ENCODE measurements around the gene DCUN1D3. TPM values are rescaled to one million over a fixed set of nuclear protein-coding genes. Genes with fewer than 3 reads are reported as not detected.

Gene DCUN1D3
- total RNA-seq, 3 donors from 2014 or later, result 5.8 to 7.5 (median 7.3) TPM

DNA sequence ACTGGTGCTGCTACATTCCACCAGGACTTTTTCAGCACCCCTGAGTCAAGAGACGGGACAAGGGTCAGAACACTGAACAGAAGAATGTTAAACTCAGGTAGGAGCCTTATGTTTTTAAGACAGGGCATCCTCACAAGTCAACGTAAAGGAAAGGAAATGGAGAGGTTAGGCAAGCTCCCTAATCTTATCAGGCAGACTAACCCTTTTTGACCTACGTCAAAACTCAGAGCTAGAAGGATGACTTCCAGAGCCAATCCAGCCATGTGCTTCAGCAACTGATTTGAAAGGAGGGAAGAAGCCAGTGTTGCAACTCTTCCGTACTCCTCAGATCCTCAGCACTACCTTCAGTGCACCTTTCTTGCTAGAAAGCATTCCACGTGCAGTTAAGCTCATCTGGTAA is 47.0 kb downstream of the DCUN1D3 start:
- Mint-ChIP-seq H3K9me3 (no peaks in the 10 kb centered on the region), H3K27me3 (ENCODE audit: low read depth) (no peaks in the 10 kb centered on the region), H3K4me3 (no peak overlapping the region), H3K4me1 (ENCODE audit: low read depth) (peaks cover 3% of the 10 kb centered on the region), H3K36me3 (ENCODE audit: insufficient read depth) (peaks cover 3% of the 10 kb centered on the region)
- ATAC-seq (no peak), DNase-seq (no peak)

DNA sequence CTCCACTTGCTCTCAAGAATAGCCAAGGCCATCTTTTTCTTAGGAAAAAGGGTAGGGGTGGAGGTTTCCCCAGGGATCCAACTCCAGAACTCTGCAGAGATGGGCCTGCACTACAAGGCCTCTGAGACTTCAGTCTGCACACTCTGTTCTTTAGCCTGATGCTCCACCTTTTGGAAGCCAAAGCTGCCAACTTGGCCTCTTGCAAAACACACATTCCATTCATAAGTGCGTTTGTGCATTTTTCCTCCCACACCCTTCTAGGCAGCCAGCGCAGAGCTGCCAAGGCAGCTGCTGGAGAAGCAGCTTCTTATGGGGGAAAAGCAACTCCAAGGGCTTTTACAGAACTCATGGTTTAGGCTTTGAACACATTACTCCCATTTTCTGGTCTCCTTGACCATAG is 48.6 kb downstream of the DCUN1D3 start:
- DNase-seq (no peak), ATAC-seq (no peak)
- Mint-ChIP-seq H3K9me3 (no peaks in the 10 kb centered on the region), H3K36me3 (ENCODE audit: insufficient read depth) (peaks cover 3% of the 10 kb centered on the region), H3K4me1 (ENCODE audit: low read depth) (peaks cover 3% of the 10 kb centered on the region), H3K4me3 (no peak overlapping the region), H3K27me3 (ENCODE audit: low read depth) (no peaks in the 10 kb centered on the region)

DNA sequence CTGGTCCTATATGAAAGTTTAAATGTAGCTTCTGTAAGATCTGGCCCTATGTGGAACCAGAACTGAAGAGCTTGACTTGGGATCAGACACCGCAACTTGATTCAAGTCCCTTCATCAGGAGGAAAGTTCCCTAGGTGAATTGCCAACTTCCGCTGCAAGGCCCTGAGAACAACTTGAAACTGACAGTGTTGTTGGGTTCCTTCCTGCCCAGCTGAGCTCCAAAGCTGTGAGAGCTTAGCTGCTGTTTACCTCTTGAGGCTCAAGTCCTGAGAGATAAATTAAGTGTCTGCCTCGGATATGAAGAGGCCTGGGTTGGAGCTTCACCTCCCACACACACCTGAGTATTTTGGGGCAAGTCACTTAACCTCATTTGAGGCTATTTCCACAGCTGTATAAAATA is 49.2 kb downstream of the DCUN1D3 start:
- no peak for ATAC-seq
- Mint-ChIP-seq H3K27me3 (ENCODE audit: low read depth) (no peaks in the 10 kb centered on the region), H3K4me3 (no peak overlapping the region), H3K36me3 (ENCODE audit: insufficient read depth) (peaks cover 3% of the 10 kb centered on the region), H3K4me1 (ENCODE audit: low read depth) (peaks cover 3% of the 10 kb centered on the region), H3K9me3 (no peaks in the 10 kb centered on the region)
- no peak for DNase-seq

DNA sequence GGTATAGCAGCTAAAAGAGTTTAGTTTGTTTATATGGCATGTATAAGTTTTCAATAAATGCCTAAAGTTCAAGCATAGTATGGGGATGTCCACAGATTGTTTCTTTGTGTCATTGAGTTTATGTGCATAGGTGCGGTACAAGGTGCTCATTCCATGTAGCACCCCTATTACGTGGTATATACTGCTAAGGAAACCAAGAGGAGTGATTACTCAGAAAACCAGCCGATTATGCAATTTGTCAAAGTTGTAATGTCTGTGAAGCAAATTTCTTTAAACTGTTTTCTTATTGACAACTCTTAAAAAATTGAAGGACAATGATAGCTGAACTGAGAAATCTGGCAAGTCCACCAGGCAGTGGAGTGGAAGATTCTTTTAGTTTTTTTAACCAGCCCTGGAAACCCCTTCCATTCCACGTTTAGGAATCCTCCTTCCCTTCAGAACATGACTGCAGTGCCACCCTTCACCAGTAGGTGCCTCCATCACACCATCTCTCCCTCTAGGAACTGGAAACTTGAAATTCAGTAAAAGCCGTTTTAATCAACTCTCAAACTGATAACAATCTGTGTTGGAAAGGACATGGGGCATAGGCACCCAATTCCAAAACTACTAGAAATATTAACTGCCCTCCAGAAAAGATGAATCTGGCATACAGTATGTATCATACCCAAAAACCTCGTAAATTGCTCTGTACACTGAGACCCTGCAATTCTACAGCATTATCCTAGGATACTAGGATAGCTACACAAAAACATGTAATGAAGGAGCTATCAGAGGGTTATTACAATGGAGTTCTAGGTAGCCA is 50.4 kb downstream of the DCUN1D3 start:
- no peaks in the 10 kb centered on the region for H3K9me3 Mint-ChIP-seq
- H3K4me1 Mint-ChIP-seq (ENCODE audit: low read depth), result peaks cover 11% of the 10 kb centered on the region
- no peaks in the 10 kb centered on the region for H3K27me3 Mint-ChIP-seq (ENCODE audit: low read depth)
- peak; percentile 69 for DNase-seq
- no peaks in the 10 kb centered on the region for H3K36me3 Mint-ChIP-seq (ENCODE audit: insufficient read depth)
- no peak for ATAC-seq
- no peak overlapping the region for H3K4me3 Mint-ChIP-seq

DNA sequence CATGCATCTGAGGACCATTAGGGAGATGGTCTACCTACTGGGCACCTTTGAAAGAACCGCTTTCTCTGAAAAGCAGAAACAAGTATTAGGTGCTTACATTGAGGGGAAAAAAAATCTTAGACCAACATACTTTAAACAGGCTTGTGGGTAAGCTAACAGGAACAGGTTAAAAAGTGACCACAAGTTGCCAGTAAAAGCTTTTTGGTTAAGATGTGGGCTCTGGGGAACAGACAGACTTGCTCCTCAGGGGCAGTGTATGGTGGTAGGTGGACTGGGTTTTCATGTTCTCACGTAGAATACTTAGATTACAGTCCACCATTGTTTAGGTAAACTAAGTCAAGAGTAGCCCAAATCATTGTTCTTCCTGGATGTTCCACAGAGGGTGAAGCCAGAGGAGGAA is 52.6 kb downstream of the DCUN1D3 start:
- H3K27me3 Mint-ChIP-seq (ENCODE audit: low read depth), result no peaks in the 10 kb centered on the region
- no peak for ATAC-seq
- H3K36me3 Mint-ChIP-seq (ENCODE audit: insufficient read depth), result no peaks in the 10 kb centered on the region
- H3K4me3 Mint-ChIP-seq, result no peak overlapping the region
- DNase-seq, result no peak
- H3K4me1 Mint-ChIP-seq (ENCODE audit: low read depth), result peaks cover 25% of the 10 kb centered on the region
- H3K9me3 Mint-ChIP-seq, result no peaks in the 10 kb centered on the region

DNA sequence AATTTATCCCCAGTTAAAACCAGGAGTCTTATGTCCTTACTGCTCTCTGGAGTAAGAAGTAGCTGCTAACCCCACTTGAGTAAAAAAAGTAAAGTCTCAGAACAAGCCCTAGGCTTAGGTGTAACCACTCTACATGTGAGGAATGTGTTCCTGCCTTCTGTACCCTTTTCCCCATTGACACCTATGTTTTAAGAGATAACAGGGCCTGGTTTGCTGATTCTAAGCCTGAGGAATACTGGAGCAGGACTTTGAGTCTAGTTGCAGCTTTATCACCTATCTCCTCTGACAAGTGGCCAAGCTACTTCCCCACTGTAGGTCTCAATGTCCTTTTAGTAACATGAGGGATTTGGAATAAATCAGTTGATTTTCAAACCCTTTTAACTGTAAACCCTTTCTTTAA is 53.6 kb downstream of the DCUN1D3 start:
- Mint-ChIP-seq H3K36me3 (ENCODE audit: insufficient read depth) (no peaks in the 10 kb centered on the region), H3K27me3 (ENCODE audit: low read depth) (no peaks in the 10 kb centered on the region), H3K4me1 (ENCODE audit: low read depth) (peaks cover 25% of the 10 kb centered on the region), H3K4me3 (no peak overlapping the region), H3K9me3 (no peaks in the 10 kb centered on the region)
- no peak for ATAC-seq
- DNase-seq, result no peak

DNA sequence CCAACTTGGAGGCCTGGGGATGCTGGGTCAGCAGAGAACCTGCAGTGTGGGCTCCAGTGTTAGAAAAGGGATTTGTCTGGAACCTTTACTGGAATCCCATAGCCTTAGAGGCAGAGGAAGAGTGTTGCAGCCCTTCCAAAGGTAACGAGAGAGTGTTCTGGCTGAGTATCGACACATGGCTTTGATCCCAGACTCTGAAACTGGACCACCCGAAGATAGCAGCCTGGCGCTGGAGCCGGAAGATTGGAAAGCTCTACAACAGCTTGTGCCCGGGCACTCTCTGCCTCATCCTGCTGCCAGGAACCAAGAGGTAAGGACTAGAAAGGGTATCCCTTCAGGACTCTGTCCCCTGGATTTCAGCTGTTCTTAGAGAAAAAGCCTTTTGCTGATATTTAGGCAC is 54.1 kb downstream of the DCUN1D3 start:
- Mint-ChIP-seq H3K9me3 (no peaks in the 10 kb centered on the region), H3K36me3 (ENCODE audit: insufficient read depth) (no peaks in the 10 kb centered on the region), H3K4me3 (no peak overlapping the region), H3K27me3 (ENCODE audit: low read depth) (no peaks in the 10 kb centered on the region), H3K4me1 (ENCODE audit: low read depth) (peaks cover 25% of the 10 kb centered on the region)
- DNase-seq, result no peak
- no peak for ATAC-seq

DNA sequence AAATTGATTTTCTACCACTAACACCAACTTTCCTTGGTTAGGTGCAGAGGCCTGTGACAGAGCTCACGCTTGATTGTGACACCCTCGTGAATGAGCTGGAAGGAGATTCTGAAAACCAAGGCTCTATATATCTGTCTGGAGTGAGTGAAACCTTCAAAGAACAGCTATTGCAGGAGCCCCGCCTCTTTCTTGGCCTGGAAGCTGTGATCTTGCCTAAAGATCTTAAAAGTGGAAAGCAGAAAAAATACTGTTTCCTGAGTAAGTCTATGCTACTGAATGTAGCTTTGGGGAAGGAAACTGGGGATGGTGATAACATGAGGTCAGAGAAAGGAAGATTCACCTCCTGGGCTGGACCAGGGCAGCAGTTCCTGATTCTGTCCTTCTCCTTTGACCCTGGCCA is 55.6 kb downstream of the DCUN1D3 start:
- Mint-ChIP-seq H3K9me3 (no peaks in the 10 kb centered on the region), H3K4me3 (no peak overlapping the region), H3K4me1 (ENCODE audit: low read depth) (peaks cover 22% of the 10 kb centered on the region), H3K27me3 (ENCODE audit: low read depth) (no peaks in the 10 kb centered on the region), H3K36me3 (ENCODE audit: insufficient read depth) (no peaks in the 10 kb centered on the region)
- ATAC-seq, result peak; percentile 54 to 66
- DNase-seq, result no peak

DNA sequence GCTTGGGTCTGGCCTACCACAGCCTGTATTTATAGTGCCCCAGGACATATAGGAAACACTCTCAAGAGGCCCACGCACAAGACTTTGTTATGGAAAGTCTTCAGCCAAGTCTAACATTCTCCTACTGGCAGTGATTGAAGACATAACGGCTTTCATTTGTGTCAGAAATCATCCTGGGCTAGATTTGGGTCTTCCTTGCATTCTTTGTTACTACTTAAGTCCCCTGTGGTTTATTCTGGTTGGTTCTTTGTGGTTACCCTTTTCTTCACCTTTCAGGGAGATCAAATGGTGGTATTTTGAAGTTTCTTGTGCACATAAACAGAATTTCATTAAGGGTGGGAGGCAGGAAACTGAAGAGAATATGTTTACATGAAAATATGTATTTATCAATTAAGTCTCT is 56.1 kb downstream of the DCUN1D3 start:
- no peak for DNase-seq
- peak; percentile 34 to 38 for ATAC-seq
- no peak overlapping the region for H3K4me3 Mint-ChIP-seq

DNA sequence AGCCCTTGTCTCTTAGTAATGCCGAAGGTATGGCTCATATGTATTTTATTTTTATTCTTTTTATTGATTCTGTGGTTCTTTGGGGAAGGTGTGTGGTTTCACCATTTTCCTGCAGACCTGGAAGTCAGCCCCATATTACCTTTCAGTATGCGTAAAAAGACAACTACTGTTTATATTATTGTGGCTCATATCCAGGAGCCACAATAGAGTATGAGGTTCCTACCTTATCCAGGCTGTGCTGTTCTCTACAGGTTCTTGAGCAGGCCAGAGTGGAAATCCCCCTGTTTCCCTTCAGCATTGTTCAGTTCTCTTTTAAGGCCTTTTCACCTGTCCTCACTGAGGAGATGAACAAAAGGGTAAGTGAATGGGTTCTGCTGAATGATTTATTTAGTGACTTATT is 60.7 kb downstream of the DCUN1D3 start:
- Mint-ChIP-seq H3K27me3 (ENCODE audit: low read depth) (no peaks in the 10 kb centered on the region), H3K4me1 (ENCODE audit: low read depth) (peaks cover 12% of the 10 kb centered on the region), H3K36me3 (ENCODE audit: insufficient read depth) (peaks cover 6% of the 10 kb centered on the region), H3K9me3 (peaks cover 24% of the 10 kb centered on the region), H3K4me3 (no peak overlapping the region)
- ATAC-seq (no peak), DNase-seq (no peak)

More for the DNA sequence above, 56.1 kb downstream of the DCUN1D3 start:
- Mint-ChIP-seq H3K36me3 (ENCODE audit: insufficient read depth) (no peaks in the 10 kb centered on the region), H3K27me3 (ENCODE audit: low read depth) (no peaks in the 10 kb centered on the region), H3K9me3 (no peaks in the 10 kb centered on the region), H3K4me1 (ENCODE audit: low read depth) (peaks cover 22% of the 10 kb centered on the region)

DNA sequence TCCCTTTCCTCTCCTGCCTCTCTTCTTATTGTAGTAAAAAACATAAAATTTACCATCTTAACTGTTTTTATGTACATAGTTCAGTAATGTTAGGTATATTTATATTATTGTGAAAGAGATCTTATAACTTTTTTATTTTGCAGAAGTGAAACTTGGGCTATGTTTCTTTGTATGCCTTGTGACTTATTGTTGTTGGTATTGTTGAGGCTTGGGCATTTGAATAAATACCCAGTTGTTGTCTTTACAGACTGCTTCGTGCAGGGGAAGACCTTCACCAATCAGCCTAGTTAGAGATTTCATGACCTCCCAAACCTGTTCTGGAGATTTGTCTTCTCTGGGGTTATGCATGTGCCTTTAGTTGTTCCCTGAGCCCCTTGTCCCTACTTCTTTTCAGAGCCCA is 61.9 kb downstream of the DCUN1D3 start:
- DNase-seq (no peak), ATAC-seq (no peak)
- Mint-ChIP-seq H3K36me3 (ENCODE audit: insufficient read depth) (peaks cover 6% of the 10 kb centered on the region), H3K4me3 (no peak overlapping the region), H3K27me3 (ENCODE audit: low read depth) (no peaks in the 10 kb centered on the region), H3K9me3 (peaks cover 25% of the 10 kb centered on the region), H3K4me1 (ENCODE audit: low read depth) (no peaks in the 10 kb centered on the region)

DNA sequence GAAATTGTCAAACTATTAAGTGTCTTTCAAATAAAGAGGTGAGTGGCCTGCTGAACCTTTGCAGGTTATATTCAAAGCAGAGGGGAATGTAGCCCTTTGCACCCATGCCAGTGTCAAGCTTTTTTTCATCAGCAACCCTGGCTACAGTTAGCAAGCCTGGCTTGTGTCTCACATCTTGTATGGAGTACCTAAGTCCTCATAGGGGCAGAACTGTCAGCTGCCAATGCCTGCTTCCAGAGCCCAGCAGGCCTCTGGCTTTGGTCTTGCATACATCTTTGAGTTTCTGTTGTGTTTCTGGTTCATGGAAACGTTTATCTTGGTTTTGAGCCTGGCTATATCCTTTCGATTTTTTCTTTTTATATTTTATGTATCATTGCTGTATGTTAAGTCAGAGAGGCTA is 67.1 kb downstream of the DCUN1D3 start:
- no peaks in the 10 kb centered on the region for H3K4me1 Mint-ChIP-seq (ENCODE audit: low read depth)
- no peak for DNase-seq
- ATAC-seq, result no peak
- H3K27me3 Mint-ChIP-seq (ENCODE audit: low read depth), result no peaks in the 10 kb centered on the region
- no peak overlapping the region for H3K4me3 Mint-ChIP-seq
- peaks cover 25% of the 10 kb centered on the region for H3K9me3 Mint-ChIP-seq
- peaks cover 6% of the 10 kb centered on the region for H3K36me3 Mint-ChIP-seq (ENCODE audit: insufficient read depth)

DNA sequence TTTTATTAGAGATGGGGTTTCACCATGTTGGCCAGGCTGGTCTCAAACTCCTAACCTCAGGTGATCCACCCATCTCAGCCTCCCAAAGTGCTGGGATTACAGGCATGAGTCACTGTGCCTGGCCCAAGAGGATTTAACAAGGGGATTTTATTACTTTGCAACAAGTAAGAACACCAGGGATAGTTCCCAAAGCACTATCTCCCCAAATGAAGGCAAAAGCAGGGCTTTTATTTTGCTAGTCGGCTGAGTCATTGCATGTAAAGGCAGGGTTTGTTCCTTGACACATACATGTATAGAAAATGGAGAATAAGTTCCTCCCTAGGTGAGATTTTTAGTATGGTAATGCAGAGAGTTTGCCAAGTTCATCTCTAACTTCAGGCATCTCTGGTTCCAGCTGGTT is 69.8 kb downstream of the DCUN1D3 start:
- Mint-ChIP-seq H3K4me3 (no peak overlapping the region), H3K9me3 (peaks cover 9% of the 10 kb centered on the region), H3K27me3 (ENCODE audit: low read depth) (no peaks in the 10 kb centered on the region), H3K36me3 (ENCODE audit: insufficient read depth) (no peaks in the 10 kb centered on the region), H3K4me1 (ENCODE audit: low read depth) (no peaks in the 10 kb centered on the region)
- DNase-seq, result no peak
- ATAC-seq, result no peak

DNA sequence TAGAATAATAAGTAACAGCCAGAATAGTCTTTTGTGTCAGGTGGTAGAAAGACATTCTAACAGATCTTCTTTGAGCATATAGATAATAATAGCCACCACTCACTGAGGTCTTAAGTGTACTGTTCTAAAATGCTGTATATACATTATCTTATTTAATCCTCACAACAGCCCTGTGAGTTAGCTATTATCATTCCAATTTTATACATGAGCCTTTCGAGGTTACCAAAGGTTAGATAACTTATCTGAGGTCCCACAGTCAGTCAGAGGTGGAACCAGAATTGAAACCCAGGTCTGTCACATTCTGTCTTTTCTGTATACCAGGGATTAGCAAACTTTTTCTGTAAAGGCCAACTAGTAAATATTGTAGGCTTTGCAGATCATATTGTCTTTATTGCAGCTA is 70.6 kb downstream of the DCUN1D3 start:
- no peak for DNase-seq
- Mint-ChIP-seq H3K4me3 (no peak overlapping the region), H3K4me1 (ENCODE audit: low read depth) (no peaks in the 10 kb centered on the region), H3K36me3 (ENCODE audit: insufficient read depth) (no peaks in the 10 kb centered on the region), H3K9me3 (peaks cover 2% of the 10 kb centered on the region), H3K27me3 (ENCODE audit: low read depth) (no peaks in the 10 kb centered on the region)
- no peak for ATAC-seq

DNA sequence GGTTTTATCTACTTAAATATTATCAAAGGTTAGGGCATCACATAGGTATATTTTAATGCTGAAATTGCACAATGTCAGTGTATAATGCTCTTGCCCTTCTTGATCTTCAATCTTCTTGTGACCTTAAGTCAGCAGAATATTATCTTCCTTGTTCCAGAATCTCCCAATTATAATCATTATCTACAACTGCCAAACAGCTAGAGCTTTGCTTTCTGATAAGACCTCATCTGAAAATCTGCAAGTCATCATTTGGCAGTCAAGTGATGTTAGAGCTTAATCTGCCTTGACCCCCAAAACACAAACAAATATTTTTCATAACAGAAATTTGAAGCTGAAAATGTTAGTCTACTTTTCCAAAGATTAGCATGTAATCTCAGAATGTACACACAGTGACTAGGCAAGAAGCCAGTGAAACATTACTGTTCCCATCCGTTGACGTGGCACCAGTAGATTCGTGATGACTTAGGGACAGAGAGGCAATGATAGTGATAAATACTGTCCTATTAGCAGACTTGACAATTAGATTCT is 74.1 kb downstream of the DCUN1D3 start:
- no peaks in the 10 kb centered on the region for H3K36me3 Mint-ChIP-seq (ENCODE audit: insufficient read depth)
- H3K4me3 Mint-ChIP-seq, result no peak overlapping the region
- H3K27me3 Mint-ChIP-seq (ENCODE audit: low read depth), result no peaks in the 10 kb centered on the region
- DNase-seq, result no peak
- no peak for ATAC-seq
- H3K4me1 Mint-ChIP-seq (ENCODE audit: low read depth), result peaks cover 6% of the 10 kb centered on the region
- H3K9me3 Mint-ChIP-seq, result no peaks in the 10 kb centered on the region
